GM12874 (cell line): Measurements from ENCODE around the gene ADARB2.

Experiments
- CTCF ChIP-seq: IDR thresholded peaks from 2 replicates; pipeline ENCODE4 v1.5.1; 2011; ENCODE audit warnings: low read depth, mild to moderate bottlenecking, control low read depth, low read length, moderate library complexity; ENCODE audit not compliant: insufficient read depth

ADARB2 gene

GRCh38 chr10:1687190-1687589 is 50.1 kb downstream of the ADARB2 start:
- TF ChIP-seq CTCF, result no peak

DNA sequence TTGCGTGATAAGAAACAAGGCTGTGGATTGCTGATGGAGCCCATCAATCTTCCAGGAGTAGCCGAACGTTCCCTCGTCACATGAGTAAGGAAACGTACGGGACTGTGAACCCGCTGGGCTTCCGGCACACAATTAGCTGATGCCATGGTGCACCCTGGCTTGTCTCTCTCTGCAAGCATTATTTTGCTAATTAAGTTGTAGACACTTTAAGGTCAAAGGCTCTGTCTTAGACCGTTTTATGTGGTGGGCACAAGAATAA is 50.9 kb downstream of the ADARB2 start:
- no peak for TF ChIP-seq CTCF

DNA sequence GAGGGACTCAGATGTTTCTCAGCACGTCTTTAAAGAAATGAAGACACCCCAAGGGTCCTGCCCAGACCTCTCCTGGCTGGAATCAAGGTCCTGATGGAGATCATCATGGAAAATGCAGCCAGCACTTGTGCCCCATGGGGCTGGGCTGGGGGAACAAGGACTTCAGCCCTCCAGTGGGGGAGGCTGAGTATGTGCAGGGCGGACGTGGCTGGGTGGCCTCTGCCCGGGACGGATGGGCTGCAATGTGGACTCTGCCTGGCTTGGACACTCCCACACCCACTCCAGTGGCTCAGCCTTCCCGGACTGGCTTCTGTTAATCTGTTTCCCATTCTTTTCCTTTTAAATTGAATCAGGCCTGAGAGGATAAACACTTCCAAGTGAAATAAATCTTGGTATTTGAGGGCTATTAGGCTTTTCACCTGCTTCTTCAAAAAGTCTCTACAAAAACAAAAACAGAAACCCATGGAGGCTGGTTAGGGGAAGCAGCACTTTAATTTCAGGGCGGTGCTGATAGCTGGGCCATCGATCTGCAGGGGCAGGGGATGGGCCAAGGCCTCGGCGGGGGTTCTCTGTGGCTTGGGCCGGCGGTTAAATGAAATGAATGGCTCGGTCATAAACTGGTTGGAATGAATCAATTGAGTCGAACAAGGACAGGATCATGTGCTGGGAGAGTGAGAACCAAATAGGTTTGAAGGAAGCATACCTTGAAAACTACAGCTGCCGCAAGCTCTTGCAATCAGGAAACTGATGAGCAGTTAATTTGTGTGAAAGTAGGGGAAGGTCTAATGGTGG is 51.4 kb downstream of the ADARB2 start:
- no peak for TF ChIP-seq CTCF

DNA sequence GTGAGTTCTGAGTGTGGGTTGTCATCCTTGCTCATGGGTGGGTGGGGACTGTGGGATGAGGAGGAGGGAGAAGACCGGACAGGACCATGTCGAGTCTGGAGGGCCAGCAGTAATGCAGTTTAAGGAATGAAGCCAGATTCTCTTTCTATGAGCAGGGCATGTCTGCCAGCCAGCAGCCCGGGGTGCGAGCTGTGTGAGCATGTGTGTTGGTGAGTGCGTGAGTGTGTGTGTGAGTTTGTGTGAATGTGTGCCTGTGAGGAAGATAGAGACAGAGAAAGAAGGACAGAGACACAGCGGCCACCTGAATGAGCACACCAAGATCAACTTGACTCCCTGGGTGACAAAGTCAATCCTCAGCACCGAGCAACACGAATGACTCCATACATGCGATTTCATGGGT is 52.3 kb downstream of the ADARB2 start:
- no peak for TF ChIP-seq CTCF

- TF ChIP-seq CTCF, result no peak
Observed at GRCh38 chr10:1683649-1684048, 53.7 kb downstream of the ADARB2 start.

GRCh38 chr10:1679821-1680650 is 57.3 kb downstream of the ADARB2 start:
- TF ChIP-seq CTCF, result no peak

- no peak for TF ChIP-seq CTCF
Observed at GRCh38 chr10:1678084-1678483, 59.2 kb downstream of the ADARB2 start.
